ENCODE data around the gene PLCXD1. TPM values are rescaled to one million over a fixed set of nuclear protein-coding genes. Genes with fewer than 3 reads are reported as not detected.

The PLCXD1 gene
- total and polyA plus RNA-seq, 4 donors = 13.4 to 41.5 (median 28.2) TPM

GRCh38 chrX:331151-331824 is 50.1 kb downstream of the PLCXD1 start:
- H3K27ac ChIP-seq (ENCODE audit: low read depth in 1 of 2, low read length in 1 of 2) = no peak overlapping the region
- no peak for TF ChIP-seq CTCF (IDR thresholded peaks at IDR 0.05; ENCODE audit: control extremely low read depth, extremely low read depth)
- peak in 1 of 3 donors; percentile 13 for DNase-seq
- peaks cover 4 to 16% (median 10%) of the 10 kb centered on the region in 4 donors for H3K36me3 ChIP-seq (ENCODE audit: control insufficient read depth in 4 of 4, insufficient read depth in 4 of 4, low read length in 4 of 4)
- H3K9ac ChIP-seq (ENCODE audit: insufficient read depth in 1 of 2, low read length in 2 of 2) = no peak overlapping the region
- ATAC-seq (ENCODE audit: insufficient read depth, low FRiP score) = peak; percentile 45
- H3K4me3 ChIP-seq = no peak overlapping the region
- H3K4me1 ChIP-seq (ENCODE audit: control insufficient read depth in 5 of 5, insufficient read depth in 5 of 5, low read length in 5 of 5) = peaks cover 0 to 8% (median 0%) of the 10 kb centered on the region in 5 donors
- peaks cover 0 to 2% (median 0%) of the 10 kb centered on the region in 4 donors for H3K9me3 ChIP-seq (ENCODE audit: control insufficient read depth in 4 of 4, insufficient read depth in 3 of 4, low read length in 3 of 4)
- peaks cover 0 to 5% (median 0%) of the 10 kb centered on the region in 3 donors for H3K27me3 ChIP-seq (ENCODE audit: control insufficient read depth in 3 of 3, insufficient read depth in 3 of 3, low read length in 2 of 3)
- WGBS, 2 donors = 5 to 23% methylated on average over 49 to 51 of the region's 51 CpGs

DNA sequence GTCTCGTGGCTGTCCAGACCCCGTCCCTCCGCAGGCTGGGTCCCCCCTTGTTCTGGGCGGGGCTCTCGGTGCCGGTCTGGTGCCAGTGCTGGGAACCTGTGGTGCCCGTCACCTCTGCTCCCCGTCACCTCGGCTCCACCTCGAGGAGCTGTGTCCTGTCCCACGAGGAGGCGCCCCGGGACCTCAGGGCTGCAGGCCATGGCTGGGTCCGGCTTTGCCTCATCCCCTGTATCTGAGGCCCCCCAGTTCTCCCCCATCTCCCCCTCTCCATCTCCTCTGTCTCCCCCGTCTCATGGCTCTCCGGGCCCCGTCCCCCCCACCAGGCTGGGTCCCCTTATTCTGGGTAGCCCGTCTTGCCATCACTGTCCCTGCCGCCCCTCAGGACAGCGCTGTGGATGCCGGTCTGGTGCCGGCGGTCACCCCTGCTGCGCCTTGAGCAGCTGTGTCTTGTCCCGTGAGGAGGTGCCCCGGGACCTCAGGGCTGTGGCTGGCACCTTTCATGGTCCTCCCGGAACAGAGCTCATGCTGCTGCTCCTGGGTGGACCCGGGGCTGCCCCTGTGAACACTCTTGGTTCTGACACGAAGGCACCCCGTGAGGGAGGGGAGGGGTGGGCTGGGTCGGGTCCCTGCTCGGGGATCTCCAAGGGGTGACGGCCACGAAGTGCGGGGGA is 50.8 kb downstream of the PLCXD1 start:
- no peak for ATAC-seq (ENCODE audit: insufficient read depth, low FRiP score)
- Histone ChIP-seq H3K9me3 (ENCODE audit: control insufficient read depth in 4 of 4, insufficient read depth in 3 of 4, low read length in 3 of 4) (peaks cover 0 to 3% (median 0%) of the 10 kb centered on the region in 4 donors), H3K27ac (ENCODE audit: low read depth in 1 of 2, low read length in 1 of 2) (no peak overlapping the region), H3K36me3 (ENCODE audit: control insufficient read depth in 4 of 4, insufficient read depth in 4 of 4, low read length in 4 of 4) (peaks cover 4 to 20% (median 13%) of the 10 kb centered on the region in 4 donors), H3K9ac (ENCODE audit: insufficient read depth in 1 of 2, low read length in 2 of 2) (no peak overlapping the region), H3K4me3 (no peak overlapping the region), H3K27me3 (ENCODE audit: control insufficient read depth in 3 of 3, insufficient read depth in 3 of 3, low read length in 2 of 3) (peaks cover 0 to 5% (median 0%) of the 10 kb centered on the region in 3 donors), H3K4me1 (ENCODE audit: control insufficient read depth in 5 of 5, insufficient read depth in 5 of 5, low read length in 5 of 5) (peaks cover 0 to 8% (median 0%) of the 10 kb centered on the region in 5 donors)
- DNase-seq = no peak
- no peak for TF ChIP-seq CTCF (IDR thresholded peaks at IDR 0.05; ENCODE audit: control extremely low read depth, extremely low read depth)
- 60 to 65% methylated on average over 32 to 34 of the region's 35 CpGs for WGBS, 2 donors

- no peak for DNase-seq
- no peak for TF ChIP-seq CTCF (IDR thresholded peaks at IDR 0.05; ENCODE audit: control extremely low read depth, extremely low read depth)
- 93 to 94% methylated on average over 23 of the region's 23 CpGs for WGBS, 2 donors
Observed at GRCh38 chrX:332496-332860, 51.3 kb downstream of the PLCXD1 start.

More at GRCh38 chrX:332496-332860, 51.3 kb downstream of the PLCXD1 start:
- Histone ChIP-seq H3K36me3 (ENCODE audit: control insufficient read depth in 4 of 4, insufficient read depth in 4 of 4, low read length in 4 of 4) (peaks cover 4 to 23% (median 16%) of the 10 kb centered on the region in 4 donors), H3K9ac (ENCODE audit: insufficient read depth in 1 of 2, low read length in 2 of 2) (no peak overlapping the region), H3K4me3 (no peak overlapping the region), H3K27ac (ENCODE audit: low read depth in 1 of 2, low read length in 1 of 2) (no peak overlapping the region), H3K4me1 (ENCODE audit: control insufficient read depth in 5 of 5, insufficient read depth in 5 of 5, low read length in 5 of 5) (peaks cover 0 to 8% (median 0%) of the 10 kb centered on the region in 5 donors), H3K27me3 (ENCODE audit: control insufficient read depth in 3 of 3, insufficient read depth in 3 of 3, low read length in 2 of 3) (peaks cover 0 to 5% (median 0%) of the 10 kb centered on the region in 3 donors), H3K9me3 (ENCODE audit: control insufficient read depth in 4 of 4, insufficient read depth in 3 of 4, low read length in 3 of 4) (peaks cover 0 to 3% (median 0%) of the 10 kb centered on the region in 4 donors)
- ATAC-seq (ENCODE audit: insufficient read depth, low FRiP score) = no peak
